HG03457 (cell line): ENCODE measurements around the gene TSFM.
"Not testable (repeated sequence)": the region's sequence is repeated elsewhere in the genome, so short reads cannot be mapped to it uniquely, and the experiment has no call there.

Experiments used
- ATAC-seq: cut with Tn5 transposase; IDR thresholded peaks from one replicate; pipeline ENCODE4 v1.9.1; 2021; ENCODE audit warnings: moderate number of reproducible peaks; ENCODE audit not compliant: unreplicated experiment

TSFM gene

DNA sequence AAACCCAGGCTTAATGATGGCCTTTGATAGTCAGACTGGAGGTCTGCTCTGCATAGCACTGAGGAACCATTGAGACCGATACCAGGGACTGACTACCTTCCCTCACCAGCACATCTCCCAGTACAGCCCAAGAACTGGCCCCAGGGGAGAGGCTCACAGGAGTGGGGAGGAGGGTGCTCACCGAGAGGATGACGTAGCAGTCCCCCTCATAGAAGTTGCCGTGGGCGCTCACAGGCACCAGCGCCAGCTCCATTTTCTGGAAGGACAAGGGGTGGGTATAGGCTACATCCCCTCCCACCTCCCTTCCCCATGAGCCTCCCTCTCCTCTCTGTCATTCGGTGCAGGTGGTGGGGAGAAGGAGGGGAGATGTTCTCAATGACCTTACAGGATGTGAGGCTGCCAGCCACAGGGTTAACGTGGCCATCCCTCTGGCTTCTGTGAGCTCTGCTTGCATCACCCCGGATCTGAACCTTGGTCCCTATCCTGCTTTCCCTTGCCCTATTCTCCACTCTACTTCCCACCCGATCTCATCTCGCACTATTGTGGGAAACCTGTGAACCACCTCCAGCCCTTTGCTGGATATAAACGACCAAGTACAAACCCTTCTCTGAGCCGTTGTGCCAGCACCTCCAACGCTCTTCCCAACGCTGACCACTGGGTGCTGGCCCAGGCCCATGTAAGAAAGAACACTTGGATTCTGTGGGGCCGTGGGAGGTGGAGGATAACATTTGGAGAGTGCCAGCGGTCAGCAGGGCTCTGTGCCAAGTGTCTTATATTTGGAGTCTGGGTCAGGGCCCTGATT, 31.6 kb downstream of the TSFM start:
- no peak for ATAC-seq

DNA sequence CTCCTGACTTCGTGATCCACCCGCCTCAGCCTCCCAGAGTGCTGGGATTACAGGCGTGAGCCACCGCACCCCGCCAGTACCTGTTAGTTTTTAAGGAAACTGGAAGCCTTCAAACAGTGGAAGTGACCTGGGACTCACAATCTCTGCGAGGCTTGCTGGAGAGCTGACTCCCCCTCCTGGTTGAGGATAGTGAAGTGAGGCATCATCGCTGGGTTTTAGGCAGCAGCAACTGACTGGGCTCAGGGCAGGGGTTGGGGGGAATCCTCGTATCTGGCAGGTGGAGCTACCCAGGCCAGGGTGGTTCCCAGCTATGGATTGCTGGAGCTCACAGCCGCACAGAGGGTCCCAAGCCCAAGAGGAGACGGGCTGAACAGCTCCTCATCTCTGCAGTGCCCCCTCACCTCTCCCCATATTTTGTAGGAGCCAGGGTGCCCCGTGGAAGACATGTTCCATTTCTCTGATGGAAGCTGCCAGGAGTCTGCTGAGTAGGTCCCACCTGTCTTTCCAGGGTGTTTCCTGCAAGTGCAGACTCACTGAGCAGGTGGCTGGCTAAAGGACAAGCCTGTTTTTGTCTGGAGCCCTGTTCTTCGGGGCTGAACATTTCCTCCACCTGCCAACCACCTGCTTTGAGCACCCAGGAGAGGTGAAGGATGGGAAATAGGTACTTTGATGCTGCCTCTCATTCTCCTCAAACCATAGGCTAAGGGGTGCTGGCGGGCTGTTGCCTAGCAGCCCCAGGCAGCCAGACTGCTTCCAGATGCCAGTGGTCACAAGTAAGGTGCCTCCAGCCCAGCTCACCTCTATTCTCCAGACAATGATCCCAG, 32.8 kb downstream of the TSFM start:
- ATAC-seq = no peak

DNA sequence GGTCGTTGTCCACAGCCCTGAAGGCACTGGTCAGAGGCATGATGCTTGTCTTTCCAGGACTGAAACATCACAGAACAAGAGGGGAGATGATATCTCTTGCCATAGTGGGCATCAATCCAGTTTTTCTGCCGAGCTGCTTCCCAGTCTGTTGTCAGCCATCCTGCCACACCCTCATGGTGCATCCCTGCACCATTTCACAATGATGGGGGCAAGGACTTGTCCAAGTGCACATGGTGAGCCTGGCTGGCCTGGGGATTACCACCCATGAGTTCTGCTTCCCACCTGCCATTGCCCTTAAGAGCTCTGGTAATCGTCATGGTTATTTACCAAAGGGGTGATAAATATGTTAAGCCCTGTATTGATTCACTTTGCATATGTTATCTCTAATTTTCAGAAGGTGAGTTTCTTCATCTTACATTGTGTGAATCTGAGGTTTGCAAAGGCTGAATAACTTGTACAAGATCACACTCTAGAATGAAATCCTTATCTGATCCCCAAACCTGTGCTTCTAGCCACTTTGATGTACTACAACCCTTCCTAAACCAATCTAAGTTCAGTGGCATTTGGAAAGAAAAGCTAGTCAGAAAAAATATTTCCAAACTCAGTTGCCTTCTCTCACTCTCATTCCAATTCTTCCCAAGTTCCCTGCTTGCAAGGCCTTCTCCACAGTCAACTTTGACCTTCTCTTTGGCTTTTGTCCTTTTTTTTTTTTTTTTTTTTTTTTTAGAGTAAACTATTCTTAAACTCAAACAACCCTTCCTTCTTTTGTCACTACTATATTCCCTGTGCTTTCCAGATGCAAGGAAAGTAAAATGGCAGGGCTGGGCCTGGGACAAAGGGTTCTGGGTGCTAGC, 33.6 kb downstream of the TSFM start:
- no peak for ATAC-seq

DNA sequence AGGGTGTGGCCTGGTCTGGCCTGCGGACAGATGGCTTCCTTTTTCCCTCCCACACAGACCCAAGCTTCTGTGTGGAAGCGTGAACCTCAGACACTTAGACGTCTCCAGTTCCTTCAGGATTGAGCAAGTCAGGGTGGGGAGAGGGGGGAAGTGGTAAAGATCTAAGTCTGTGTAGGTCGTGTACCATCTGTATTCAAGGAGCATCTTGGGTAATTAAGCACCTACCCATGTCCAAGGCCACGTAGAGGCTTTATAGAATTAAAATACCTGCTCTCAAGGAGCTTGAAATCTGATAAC, 34.2 kb downstream of the TSFM start:
- ATAC-seq = no peak

DNA sequence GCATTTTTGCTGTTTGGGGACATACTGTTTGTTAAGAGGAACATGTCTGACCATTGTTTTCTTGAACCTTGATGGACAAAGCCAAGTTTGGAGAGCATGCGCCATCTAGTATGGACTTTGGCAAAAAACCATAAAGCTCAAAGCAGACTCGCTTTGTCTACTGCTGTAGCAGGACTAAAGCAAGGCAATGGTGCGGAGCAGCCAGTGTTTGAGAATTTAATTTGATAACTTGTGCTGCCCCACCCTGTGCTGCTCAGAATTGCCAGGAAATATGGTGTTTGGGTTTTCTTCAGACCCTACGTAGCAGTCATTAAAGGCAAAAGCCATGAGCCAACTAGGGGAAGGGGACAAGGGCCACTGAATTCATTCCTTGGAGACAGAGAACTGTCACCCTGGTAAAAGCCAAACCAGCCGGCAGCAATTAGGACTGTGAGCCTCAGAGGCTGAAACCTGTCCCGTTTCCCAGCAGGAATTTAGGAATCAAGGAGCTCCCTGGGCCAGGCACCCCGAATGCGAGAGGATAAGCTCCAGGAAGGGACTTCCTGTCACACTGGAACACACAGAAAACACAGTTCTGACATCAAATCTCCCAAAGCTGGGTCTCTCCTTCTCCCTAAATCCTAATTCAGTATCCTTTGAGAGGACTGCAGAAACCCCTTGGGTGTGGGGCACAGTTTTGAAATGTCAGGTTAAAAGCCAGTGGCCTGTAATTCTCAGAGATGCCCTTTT, 34.8 kb downstream of the TSFM start:
- no peak for ATAC-seq

DNA sequence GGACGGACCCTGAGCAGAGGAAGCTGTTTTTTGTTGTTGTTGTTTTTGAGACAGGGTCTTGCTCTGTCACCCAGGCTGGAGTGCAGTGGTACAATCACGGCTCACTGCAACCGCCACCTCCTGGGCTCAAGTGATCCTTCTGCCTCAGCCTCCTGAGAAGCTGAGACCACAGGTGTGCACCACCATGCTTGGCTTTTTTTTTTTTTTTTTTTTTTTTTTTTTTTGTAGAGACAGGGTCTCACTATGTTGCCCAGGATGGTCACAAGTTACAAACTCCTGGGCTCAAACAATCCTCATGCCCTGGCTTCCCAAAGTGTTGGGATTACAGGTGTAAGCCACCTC, 35.4 kb downstream of the TSFM start:
- not testable (repeated sequence) for ATAC-seq

DNA sequence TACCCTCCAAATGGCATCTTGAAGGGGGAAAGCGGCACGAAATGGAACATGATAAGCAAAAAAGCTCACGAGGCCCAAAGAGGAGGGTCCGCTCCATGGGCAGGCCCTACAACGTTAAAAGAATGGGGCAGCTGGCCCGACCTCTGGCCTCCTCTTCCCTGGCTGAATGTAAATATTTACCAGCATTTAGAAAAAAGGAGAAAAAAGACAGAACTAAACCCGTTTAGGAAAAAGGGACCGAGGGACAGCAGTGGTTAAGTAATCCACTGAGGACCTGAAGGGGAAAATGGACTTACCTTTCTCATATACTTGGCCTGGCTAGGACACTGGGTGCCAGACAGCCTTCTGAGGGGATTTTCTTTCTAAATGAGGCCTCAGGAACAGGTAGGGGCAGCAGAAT, 37.5 kb downstream of the TSFM start:
- ATAC-seq = not testable (repeated sequence)

DNA sequence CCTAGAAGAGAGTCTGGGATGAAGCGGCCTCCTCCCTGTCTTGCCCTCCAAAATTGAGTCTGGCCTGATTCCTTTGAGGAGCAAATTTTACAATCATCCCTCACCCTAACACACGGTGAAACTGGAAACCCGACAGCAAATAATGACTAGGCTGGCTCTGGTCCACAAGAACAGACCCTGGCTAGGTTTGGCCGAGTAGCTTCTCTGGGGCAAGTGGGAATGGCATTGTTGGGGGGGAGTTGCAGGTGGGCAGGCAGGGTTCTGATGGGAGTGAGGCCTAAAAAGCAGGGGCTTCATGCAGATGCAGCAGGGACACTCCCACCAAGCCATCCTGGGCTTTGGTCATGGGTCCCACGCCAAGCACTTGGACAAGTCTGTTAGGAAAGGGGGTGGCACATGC, 38.4 kb downstream of the TSFM start:
- not testable (repeated sequence) for ATAC-seq

DNA sequence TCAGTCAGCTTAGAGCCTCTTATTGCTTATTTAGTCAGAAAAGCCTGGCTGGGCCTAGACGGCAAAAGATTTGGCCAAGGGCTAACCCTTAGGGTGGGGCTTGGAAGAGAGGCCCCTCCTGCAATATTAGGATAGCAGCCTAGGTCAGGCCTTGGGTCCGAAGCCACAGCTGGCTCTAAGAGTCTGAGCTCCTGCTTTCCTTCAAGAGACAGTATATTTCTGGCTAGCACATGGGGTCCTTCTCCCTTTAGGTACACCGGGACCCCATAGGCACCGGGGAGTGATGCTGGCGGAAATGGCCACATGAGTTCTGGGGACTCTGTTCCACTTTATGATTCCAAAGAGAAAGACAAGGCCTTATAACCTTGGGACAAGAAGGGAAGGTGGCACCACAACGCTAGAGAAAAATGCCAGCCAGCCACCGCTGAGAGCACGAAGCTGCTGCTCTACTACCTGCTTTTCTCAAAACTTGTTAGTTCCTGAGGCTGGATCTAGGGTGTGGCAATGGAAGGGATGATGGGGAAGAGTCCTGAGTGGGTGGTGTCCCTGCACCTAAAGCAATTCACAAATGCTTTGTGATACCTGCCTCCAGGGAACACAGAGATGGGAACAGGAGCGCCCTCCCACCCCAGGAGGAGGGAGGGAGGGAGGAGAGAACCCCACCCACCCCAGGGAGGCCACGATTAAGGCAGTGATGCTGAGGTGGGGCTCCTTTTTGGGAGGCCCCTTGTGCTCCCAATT, 39.1 kb downstream of the TSFM start:
- no peak for ATAC-seq

DNA sequence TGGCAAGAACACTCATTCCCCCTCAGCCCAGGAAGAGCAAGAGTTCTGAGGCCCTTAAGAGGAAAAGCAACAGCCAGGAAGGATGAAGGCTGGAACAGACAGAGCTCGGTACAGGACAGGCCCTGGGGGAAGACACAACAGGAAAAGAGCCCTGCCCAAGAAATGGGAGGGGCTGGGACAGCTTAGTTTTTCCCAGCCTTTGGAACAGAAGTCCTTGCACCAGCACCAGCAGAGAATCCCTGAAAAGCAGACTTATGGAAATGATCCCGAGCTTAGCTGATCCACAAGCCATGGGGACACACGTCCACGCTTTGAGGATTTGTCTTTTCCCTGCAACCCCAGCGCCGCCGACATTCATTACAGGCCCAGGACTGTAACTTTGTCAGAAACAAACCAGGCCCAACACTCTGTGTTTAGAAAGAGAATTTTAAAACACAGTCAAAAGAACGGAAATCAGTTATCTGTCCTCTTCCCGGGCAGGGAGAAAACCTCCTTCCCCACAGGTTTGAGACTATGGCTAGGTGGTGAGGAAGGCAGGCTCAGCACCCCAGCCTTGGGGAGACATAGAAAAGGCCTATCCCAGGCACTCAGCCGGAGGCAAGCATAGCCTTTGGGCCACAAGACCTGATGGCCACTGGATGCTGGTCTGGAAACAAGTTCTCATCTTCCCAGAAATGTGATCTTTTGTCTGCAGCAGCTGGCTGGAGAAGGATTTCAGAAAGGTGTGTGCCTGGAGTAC, 40.0 kb downstream of the TSFM start:
- ATAC-seq = no peak

DNA sequence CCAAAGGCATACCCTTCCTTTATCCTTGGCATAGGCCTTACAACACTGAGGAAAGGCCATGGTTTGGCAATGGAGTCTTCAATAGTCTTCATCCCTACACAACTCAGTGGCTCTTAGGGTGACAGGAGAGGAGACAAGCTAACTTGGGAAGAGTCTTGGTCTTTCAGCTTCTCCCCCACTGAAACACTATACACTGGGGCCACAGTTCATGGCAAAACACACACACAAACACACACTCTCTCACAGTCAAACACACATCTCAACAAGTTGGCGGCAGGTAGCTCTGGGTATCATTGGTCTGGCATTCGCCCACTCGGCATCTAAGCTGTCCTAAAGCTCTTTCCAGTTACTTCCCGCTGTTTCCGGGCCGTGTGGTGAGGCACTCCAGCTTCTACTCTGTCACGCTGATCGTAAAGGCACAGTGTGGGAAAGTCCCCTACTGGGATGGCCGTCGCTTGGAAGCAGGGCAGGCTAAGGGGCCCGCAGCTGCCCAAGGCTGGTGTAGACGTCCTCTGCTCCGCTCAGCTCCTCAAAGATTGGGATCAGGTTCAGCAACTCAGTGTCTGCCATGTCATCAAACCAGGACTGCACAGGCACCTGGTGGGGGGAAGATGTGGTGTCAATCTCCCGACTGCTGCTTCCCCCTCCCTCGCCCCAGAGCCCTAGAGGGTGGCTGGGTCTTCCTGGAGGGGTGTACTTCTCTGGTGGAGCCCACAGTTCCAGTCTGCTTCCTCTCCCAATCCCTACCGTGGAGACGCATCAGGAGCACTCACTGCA, 40.7 kb downstream of the TSFM start:
- no peak for ATAC-seq

DNA sequence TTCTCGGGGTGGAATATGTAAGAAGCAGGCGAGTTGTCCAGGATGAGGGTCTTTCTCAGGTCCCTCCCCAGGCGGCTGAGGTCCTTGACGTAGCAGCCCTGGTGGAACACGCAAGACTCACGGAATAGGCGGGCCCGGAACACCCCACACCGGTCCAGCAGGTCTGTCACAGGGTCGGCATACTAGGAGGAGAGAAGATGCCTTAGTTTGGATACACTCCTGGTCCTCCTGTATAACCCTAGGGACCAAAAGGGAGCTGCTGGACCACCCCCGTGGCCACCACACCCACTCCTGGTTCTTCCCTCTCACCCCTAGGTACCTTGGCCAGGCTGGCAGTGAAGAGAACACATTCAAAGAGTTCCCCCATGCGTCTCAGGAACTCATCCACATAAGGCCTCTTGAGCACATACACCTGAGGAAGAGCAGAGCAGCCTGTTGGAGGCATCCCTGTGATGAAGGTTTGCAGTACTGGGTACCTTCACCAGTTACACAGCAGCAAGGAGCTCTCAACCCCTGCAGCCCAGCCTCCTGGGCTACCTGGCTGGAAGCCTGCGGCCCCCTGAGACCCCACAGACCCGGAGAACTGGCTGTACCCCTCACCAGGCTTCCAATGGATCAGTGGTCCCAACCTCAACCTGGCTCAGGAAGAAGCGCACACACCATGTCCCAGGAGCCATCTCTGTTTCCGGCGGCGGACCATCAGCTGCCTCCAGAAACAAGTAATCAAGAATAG, 41.5 kb downstream of the TSFM start:
- no peak for ATAC-seq

DNA sequence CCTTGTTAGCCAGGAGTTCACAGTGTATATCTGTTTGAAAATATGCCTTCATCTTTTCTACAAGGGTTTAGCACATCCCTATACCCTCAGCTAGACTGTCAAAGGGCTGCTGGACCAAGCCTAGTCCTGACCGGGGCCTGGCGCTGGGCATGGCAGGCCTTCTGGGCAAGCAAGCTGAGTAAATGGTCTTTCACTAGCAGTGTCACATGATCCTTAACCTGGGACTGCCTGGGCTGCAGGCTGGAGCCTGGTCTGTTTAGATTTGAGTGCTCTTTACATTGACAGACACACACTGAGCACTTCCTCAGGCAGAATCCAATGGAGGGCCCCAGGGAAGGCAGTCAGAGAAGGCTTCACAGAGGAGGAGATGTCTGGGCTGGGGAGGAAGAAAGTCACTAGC, 42.9 kb downstream of the TSFM start:
- no peak for ATAC-seq

DNA sequence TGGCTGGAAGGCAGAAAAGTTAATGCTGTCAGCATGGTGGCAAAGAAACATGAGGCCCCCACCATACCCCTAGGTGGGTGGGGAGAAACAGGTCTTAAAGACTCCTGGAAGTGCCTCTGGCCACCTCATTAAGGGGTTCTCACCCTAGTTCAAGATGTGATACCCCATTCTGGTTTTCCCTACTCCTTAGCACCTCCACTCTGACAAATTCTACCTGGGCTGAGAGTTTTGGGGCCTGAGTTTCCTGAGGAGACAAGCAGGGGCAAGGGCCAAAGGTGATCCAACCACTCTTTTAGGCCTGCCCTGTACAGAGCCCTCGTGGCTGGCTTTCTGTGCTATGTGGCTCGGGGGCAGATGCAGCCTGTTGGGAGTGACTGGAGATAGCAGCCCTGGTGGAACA, 43.8 kb downstream of the TSFM start:
- no peak for ATAC-seq

DNA sequence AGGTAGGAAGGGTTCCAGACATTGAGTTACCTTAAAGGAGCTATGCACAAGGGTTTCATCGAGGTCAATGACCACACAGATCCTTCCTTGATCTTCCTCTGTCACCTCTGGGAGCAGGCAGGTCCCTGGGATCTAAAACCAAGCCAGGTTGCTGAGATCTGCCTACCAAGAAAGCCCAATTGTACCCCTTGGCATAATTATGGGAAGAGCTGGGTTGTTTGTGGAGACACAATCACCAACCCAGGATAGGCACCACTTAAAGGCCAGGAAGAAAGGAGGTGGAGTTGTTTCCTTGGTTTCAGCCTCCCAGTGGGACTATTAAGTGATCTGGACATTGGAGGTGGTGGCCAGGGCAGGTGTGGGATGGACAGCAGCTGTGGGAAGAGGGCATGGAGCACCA, 44.4 kb downstream of the TSFM start:
- no peak for ATAC-seq

DNA sequence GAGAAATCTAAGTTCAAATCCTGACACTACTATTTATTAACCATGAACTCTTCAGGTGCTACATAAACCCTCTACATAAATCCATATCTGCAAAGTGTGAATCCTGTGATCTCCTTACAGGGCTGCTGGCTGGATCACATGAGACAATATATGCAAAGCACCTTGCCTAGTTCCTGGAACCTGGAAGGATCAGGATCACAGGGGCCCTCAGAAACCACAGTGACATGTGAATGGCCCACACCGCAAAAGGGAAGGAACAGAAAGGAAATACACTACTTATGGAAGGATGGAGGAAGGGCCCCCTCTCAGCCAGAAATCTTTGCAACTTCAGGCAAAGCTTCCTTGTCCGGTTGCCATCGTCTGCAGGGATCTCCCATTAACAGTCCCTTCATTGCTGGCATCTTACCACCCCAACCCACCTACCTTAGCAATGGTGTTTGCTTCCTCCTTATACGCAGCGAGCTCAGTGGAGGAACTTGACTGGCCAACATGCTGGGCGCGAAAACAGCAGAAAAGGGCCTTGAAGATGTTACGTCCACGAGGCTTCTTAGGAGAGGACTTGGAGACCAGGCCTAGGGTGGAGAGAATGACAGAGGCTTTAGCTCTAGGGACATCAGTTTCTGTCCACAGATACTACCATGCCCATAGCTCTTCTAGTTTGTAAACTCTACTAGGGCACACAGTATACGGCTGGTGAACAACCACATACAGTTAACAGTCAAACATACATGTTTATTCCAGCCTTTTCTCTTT, 46.6 kb downstream of the TSFM start:
- ATAC-seq = no peak

DNA sequence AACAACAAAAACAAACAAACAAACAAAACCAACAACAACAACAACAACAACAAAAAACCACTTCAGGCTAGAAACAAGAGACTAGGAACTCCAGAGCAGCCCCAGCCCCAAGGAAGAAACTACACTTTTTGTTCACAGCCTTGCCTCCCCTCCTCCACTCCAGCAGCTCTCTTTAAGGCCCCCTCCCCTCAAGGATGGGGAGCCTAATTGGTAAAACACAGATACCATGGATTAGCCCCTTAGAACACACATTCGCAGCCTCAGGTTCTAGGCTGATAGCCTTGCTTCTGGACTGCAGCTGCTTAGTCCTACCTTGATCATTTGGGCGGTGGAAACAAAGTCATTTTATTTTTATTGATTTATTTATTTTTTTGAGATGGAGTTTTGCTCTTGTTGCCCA, 47.8 kb downstream of the TSFM start:
- no peak for ATAC-seq

DNA sequence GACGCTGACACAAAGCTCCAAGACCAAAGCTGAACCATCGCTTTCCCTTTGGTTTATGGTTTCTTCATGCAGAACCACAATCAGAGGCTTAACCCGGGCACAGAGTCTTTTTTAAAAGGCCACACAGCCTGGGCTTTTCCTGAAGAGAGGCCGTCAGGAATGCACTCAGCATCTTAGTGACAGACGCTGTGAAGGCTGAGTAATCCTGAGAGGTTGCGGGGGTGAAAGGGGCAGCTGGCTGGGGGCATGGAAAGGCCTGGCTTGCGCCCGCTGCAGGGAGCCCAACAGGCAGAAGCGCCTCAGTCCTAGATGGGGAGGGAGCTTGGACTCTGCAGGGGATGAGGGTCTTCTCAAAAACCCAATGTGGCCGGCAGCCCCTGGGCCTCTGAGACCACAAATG, 50.4 kb downstream of the TSFM start:
- no peak for ATAC-seq
